GM19099 (cell line): ENCODE results near the gene DRD5.

Source experiments
- POLR2A ChIP-seq: IDR thresholded peaks from 3 replicates; pipeline ENCODE4 v1.6.1; 2011; ENCODE audit warnings: low read depth; ENCODE audit not compliant: insufficient read length; ENCODE audit errors: extremely low read depth

Gene DRD5

DNA sequence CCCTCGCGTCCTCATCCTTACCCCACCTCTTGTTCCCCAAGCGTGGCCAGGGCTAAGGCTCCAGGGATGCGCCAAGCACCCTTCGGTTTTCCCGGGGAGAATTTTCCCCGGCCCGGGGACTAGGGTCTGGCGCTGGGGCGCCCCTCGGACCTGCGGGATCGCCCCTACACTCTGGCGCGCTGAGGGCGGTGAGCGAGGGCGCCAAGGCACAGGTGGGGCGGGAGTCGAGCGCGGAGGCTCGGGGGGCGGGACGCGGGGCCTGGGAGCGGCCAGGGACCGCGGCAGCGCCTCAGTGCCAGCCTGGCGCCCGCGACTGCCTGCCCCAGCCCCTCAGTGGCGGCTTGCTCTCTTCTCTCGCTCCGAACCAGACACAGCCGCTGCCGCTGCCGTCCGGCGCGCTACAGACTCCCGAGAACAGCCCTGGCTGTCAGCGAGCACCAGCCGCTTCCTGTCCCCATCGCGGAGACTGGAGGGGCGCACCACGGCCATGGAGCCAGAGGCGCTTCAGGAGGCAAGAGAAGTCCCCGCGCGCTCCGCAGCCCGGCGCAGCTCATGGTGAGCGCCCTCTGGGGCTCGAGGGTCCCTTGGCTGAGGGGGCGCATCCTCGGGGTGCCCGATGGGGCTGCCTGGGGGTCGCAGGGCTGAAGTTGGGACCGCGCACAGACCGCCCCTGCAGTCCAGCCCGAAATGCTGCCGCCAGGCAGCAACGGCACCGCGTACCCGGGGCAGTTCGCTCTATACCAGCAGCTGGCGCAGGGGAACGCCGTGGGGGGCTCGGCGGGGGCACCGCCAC lies at the start of gene DRD5:
Gene DRD5 (plus strand): TSS at position 292 of the 793 bp plus-strand sequence. CDS start 396 bp downstream, at position 688.
- no peak for TF ChIP-seq POLR2A

DNA sequence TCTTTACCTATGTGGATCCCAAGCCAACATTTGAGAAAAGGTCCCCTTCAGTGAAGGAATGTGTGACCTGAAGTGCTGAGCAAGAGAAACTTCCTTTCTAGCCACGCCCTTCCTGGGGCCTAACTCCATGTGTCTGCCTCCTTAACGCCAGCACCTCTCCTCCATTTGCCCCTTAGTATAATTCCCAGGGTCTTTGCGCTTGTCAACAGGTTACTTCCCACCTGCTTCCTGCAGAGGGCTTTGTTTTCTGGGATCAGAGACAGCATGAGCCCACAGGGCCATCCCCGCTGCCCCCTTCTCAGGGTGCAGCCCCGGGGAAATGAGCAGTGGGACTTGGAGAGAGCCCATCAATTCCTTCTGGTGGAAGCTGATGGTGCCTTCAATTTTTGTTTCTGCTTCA lies 45.9 kb upstream of the DRD5 start:
- no peak for TF ChIP-seq POLR2A

DNA sequence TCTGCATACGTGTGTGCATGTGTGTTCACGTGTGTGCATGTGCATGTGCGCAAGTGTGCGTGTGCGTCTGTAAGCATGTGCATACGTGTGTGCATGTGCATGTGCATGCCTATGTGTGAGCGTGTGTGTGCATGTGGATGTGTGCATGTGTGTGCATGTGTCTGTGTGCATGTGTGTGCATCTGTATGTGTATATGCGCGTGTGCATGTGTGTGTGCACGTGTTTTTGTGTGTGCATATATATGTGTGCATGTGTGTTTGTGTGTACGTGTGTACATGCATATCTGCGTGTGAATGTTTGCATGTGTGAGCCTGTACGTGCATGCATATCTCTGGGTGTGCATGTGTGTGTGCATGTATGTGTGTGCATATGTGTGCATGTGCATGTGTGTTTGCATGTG lies 35.7 kb upstream of the DRD5 start:
- no peak for TF ChIP-seq POLR2A

DNA sequence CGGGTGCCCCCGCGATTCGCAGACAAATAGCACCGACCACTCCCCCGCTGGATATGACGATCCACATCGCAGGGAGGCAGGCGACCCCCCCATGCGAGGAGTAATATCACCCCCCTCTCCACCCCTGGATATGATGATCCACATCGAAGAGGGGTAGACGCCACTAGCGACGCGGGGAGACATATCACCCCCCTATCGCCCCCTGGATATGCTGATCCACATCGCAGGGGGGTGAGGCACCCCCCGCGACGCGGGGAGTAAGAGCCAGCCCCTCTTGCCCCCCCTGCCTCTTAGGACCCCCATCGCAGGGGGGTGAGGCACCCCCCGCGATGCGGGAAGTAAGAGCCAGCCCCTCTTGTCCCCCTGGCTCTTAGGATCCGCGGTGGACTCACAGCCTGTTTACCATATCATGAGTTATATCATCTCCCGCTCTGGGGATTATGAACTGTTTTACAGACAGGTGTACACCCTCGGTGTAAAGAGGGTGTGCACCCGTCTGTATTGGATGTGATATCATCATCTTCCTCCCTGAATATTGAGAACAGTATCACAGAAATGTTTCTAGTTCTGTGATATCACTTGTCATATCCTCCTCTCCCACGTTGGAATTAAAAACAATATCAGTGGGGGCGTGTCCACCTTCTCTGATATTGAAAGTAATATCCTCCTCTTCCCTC lies 22.7 kb upstream of the DRD5 start:
- no peak for TF ChIP-seq POLR2A

DNA sequence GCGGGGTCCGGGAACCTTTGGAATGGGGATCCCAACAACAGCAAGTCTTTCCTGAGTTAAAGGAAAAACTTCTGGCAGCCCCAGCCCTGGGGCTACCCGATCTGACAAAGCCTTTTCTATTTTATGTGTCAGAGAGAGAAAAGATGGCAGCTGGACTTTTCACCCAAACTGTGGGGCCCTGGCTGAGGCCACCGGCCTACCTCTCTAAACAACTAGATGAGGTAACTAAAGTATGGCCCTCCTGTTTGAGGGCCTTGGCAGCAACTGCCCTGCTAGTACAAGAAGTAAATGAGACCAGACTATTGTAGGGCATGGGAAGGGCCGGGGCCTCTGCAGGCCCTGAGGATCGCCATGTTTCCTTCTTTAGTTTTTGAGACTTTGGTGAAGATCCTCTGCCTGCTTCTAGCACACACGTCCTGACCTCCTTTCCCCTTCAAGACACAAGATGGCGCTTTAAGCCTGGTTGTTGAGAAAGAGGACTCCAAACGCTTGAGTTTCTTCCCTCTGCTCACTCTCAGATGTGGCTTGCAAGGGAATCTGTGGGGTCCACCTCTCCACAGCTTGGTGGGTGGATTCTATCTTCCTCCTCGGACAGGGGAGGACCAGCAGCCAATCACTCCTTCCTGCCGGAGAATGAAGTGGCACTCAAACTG lies 18.5 kb upstream of the DRD5 start:
- no peak for TF ChIP-seq POLR2A

DNA sequence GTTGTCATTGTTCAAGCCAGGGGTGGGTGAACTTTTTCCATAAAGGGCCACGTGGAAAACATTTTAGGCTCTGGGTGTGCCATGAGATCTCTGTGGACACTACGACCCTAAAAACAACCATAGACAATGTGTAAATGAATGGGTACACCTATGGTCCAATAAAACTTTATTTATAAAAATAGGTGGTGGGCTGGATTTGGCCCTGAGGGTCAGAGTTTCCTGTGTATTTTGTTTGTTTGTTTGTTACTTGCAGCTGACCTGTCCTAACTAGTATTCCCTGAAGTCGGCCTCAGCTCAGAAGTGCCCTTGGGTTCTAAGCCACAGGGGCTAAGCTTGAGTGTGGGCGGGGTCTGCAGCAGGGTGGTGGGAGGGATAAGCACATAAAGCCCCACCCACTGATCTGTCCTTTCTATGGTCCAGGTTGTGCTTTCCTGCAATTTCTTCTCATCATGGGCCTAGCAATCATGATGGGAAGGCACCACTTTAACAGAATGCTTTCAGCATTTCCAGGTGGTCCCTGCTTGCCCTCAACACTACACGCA lies 17.2 kb upstream of the DRD5 start:
- no peak for TF ChIP-seq POLR2A

DNA sequence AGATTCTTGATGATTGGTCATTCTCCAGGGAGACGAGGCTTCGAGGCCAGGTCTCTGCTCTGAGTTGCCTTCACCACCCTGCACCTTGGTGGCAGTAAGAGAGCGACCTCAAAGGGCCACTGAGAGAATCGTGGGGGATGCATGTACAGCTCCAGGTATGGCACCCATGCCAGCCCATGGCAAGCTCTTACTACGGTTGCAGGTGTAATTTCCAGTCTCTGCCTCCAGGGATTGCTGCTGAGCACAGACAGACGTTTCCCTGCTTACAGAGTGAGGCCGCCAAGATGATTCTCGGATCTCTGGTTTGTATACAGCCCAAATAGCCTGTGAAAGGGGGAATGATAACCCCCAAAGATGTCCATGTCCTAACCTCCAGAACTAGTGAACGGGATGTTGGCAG lies 16.3 kb upstream of the DRD5 start:
- no peak for TF ChIP-seq POLR2A

DNA sequence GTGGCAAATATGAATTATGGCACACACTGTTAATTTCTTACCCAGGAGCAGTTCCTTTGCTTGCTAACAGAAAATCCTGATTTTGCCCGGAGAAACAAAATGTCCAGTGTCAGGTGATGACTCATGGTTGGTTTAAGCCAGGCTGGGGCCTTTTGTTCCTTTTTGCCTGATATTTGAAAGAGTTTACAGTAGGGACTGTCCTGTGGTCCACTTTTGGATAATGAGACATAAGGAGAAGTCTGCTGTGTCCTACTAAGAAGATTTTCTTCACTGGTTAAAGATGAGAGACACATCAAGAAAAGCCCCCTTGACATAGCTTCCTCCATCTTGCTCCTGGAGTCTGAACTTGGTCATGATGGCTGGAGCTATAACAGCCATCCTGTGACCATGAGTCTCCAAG lies 12.1 kb upstream of the DRD5 start:
- TF ChIP-seq POLR2A = no peak

DNA sequence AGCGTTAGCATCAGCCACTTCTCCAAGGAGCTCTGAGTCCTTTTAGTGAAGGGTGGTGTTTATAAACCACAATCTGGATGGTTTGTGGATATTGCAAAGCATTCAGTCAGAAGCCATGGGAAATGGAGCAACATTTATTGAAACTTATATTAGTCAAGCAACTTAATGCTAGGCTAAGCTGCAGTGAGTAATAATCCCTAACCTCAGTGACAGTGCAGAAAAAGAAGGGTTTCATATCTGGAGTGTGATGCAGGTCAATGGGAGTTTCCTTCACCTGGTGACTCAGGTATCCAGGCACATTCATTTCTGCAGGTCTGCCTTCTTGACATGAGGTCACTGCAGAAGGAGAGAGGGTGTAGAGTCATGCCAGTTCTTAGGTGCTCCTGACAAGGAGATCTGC lies 10.4 kb upstream of the DRD5 start:
- no peak for TF ChIP-seq POLR2A

DNA sequence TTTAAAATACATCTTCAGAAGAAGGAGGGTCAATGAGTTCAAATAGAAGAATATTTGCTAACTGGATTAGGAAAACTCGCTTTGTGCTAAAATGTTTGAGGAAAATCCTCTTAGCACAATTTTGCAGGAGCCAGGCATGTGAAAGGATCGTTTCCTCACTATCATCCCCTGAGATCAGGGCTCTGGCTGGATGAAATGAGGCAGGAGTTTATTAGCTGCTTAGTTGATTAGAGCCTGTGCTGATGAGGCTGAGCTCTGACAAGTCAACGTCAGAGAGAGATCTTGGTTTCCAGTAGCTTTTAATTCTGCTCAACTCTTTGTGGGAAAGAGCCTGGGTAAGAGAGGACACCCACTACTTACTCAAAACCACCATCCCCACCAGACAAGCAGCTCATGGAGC lies 8.0 kb upstream of the DRD5 start:
- TF ChIP-seq POLR2A = no peak

DNA sequence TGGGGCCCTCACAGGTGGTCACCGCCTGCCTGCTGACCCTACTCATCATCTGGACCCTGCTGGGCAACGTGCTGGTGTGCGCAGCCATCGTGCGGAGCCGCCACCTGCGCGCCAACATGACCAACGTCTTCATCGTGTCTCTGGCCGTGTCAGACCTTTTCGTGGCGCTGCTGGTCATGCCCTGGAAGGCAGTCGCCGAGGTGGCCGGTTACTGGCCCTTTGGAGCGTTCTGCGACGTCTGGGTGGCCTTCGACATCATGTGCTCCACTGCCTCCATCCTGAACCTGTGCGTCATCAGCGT lies 652 bp downstream of the DRD5 start:
- no peak for TF ChIP-seq POLR2A

DNA sequence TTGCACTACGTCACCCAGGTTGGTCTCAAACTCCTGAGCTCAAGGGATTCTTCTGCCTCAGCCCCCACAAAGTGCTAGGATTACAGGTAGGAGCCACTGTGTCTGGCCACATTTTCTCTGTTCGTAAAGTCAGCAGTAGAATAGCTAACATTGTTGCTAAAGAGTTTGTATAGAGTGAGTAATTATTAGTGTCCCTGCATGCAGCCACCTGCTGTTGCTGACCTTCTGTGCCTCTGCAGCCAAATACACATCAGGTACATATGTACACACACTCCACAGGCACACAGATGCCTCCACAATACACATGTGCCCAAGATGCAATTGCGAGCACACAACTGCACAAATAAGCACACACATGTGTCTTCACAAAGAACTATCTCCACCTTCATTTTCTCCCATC lies 10.9 kb downstream of the DRD5 start:
- TF ChIP-seq POLR2A = no peak

DNA sequence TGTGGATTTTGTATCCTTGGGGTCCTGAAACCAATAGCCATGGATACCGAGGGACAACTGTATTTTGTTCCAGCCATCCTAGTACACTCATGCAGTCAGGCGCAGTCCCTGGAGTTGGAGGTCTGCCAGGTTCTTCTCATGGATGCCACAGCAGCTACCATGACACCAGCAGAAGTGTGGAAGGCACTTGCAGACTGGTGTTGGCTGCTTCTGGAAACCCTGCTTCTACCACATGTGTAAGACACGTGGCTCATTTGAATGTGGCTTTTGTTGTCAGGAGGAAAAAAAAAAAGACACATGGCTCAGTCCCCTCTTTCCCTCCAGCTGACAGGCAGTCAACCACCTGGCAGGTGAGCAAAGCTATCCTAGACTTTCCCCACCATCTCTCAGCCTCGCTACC lies 19.4 kb downstream of the DRD5 start:
- TF ChIP-seq POLR2A = no peak

DNA sequence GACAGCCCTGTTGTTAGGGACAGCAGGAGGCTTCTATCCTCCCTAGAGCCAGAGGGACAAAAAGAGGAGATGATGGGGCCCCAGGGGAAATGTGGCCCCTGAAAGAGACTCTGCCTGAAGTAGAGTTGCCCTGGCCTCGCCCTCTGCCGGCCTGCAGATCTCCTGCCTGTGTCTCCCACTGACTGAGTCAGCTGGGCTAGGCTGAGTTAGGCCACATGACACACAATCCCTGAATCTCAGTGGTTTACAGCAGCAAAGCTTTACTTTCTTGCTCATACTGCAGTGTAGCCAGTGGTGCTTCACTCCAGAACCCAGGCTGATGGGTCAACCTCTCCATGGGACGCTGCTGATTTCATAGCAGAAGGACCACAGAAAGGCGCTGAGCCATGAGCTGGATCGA lies 23.5 kb downstream of the DRD5 start:
- TF ChIP-seq POLR2A = no peak

DNA sequence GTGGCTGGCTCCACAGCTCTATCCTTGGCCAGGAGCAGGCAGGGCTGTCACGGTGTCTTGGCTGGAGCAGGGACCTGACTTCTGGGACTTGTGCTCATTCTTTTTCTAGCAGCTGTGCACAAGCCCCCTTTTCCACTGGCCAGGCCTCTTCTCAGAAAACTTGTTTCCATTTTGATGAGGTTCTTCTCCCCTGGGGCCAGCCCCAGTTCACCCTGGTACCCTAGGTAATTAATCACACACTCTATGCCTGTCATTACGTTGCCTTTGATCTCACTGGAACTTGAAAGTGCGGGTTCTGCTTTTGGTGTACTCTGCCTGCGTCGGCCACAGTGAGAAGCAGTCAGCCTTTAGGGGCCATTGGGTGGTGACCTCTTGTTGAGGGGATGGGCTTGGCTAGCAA lies 26.6 kb downstream of the DRD5 start:
- TF ChIP-seq POLR2A = no peak

DNA sequence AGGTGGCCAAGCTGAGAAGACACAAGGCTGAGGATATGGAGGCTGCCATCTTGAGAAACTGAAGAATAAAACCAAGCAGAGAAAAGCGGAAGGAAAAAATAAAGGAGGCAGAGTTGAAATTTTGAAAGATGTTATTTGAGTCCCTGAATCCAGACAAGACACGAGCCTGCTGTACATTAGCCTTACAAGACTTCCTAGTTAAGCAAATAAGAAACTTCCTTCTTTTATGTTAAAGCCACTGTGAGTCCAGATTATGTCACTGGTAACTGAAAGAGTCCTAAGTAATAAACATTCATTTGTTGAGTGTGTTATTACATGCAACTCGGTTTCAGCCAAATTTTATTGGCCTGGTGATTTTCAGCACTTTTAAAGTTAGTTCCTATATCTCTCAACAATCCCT lies 30.4 kb downstream of the DRD5 start:
- no peak for TF ChIP-seq POLR2A
